WI38 (cell line): ENCODE measurements around the gene CDCA3.

ENCODE experiments used
- H3K4me3 ChIP-seq: 2 replicates; pipeline ENCODE4 v1.5.1; 2011; ENCODE audit warnings: low read depth, mild to moderate bottlenecking, control low read depth, low read length
- CTCF ChIP-seq: IDR thresholded peaks from 2 replicates; pipeline ENCODE4 v1.5.1; 2012; ENCODE audit warnings: low read depth, mild to moderate bottlenecking, control low read depth, low read length

The CDCA3 gene

GRCh38 chr12:6832125-6832524 lies 19.0 kb downstream of the CDCA3 start:
- H3K4me3 ChIP-seq: no peak overlapping the region
- TF ChIP-seq CTCF: no peak

GRCh38 chr12:6831450-6831995 lies 19.6 kb downstream of the CDCA3 start:
- no peak for TF ChIP-seq CTCF
- H3K4me3 ChIP-seq: no peak overlapping the region

- no peak overlapping the region for H3K4me3 ChIP-seq
- no peak for TF ChIP-seq CTCF
Observed at GRCh38 chr12:6830999-6831398, 20.1 kb downstream of the CDCA3 start.

GRCh38 chr12:6830286-6830890 lies 20.7 kb downstream of the CDCA3 start:
- TF ChIP-seq CTCF: no peak
- no peak overlapping the region for H3K4me3 ChIP-seq

- peak overlapping the region; percentile 91 for H3K4me3 ChIP-seq
- no peak for TF ChIP-seq CTCF
Observed at GRCh38 chr12:6829536-6830220, 21.4 kb downstream of the CDCA3 start.

- H3K4me3 ChIP-seq: peak overlapping the region; percentile 91
- no peak for TF ChIP-seq CTCF
Observed at GRCh38 chr12:6828781-6829535, 22.1 kb downstream of the CDCA3 start.
